DOHH2 (cell line): ENCODE data around the gene MRTFB.

Experiments
- EZH2phosphoT487 ChIP-seq: fragments of 200-600 bp; sonication (generic); IDR thresholded peaks from 2 replicates; pipeline ENCODE4 v1.6.1; 2017; ENCODE audit warnings: borderline replicate concordance, mild to moderate bottlenecking, antibody characterized with exemption, low read length, moderate library complexity, mixed read lengths
- TF ChIP-seq, protein P1 (sequence below): fragments of 200-600 bp; sonication (generic); IDR thresholded peaks from one replicate; pipeline ENCODE4 v1.5.1; 2014; ENCODE audit warnings: antibody characterized with exemption, mild to moderate bottlenecking, low read depth, low read length; ENCODE audit not compliant: poor library complexity, severe bottlenecking

DNA sequence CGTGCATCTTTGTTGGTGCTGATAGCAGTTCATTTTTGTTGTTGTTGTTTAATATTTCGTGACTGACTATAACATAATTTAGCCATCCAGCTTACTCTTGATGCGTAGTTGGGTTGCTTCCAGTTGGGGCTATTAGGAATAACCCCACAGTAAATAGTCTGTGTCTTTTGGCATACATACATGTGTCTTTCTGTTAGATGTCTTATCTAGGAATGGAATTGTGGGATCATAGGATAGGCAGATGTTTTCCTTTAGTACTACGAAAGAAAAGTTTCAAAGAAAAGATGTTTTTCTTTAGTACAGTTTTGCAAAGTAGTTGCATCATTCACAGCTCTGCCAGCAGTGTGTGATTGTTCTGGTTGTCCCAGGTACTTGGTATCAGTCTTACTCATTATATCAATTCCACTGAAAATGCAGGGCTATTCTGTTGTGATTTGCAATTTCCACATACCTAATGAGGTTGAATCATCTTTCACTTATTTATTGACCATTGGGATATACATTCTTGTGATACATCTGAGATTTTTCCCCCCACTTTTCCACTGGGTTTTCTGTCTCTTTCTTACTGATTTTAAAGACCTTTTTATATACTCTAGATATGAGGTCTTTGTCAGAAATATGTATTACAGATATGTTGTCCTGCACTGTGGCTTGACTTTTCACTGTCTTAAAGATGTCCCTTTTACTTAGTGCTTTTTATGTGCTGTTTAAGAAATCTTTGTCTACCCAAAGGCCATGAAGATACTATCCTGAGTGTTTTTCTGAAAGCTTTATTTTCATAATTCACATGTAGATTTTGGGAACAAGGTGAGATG is 173.3 kb downstream of the MRTFB start:
- TF ChIP-seq, protein P1, sequence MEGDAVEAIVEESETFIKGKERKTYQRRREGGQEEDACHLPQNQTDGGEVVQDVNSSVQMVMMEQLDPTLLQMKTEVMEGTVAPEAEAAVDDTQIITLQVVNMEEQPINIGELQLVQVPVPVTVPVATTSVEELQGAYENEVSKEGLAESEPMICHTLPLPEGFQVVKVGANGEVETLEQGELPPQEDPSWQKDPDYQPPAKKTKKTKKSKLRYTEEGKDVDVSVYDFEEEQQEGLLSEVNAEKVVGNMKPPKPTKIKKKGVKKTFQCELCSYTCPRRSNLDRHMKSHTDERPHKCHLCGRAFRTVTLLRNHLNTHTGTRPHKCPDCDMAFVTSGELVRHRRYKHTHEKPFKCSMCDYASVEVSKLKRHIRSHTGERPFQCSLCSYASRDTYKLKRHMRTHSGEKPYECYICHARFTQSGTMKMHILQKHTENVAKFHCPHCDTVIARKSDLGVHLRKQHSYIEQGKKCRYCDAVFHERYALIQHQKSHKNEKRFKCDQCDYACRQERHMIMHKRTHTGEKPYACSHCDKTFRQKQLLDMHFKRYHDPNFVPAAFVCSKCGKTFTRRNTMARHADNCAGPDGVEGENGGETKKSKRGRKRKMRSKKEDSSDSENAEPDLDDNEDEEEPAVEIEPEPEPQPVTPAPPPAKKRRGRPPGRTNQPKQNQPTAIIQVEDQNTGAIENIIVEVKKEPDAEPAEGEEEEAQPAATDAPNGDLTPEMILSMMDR: no peak
- TF ChIP-seq EZH2phosphoT487: no peak
